ENCODE data around the gene GNRH2.

DNA sequence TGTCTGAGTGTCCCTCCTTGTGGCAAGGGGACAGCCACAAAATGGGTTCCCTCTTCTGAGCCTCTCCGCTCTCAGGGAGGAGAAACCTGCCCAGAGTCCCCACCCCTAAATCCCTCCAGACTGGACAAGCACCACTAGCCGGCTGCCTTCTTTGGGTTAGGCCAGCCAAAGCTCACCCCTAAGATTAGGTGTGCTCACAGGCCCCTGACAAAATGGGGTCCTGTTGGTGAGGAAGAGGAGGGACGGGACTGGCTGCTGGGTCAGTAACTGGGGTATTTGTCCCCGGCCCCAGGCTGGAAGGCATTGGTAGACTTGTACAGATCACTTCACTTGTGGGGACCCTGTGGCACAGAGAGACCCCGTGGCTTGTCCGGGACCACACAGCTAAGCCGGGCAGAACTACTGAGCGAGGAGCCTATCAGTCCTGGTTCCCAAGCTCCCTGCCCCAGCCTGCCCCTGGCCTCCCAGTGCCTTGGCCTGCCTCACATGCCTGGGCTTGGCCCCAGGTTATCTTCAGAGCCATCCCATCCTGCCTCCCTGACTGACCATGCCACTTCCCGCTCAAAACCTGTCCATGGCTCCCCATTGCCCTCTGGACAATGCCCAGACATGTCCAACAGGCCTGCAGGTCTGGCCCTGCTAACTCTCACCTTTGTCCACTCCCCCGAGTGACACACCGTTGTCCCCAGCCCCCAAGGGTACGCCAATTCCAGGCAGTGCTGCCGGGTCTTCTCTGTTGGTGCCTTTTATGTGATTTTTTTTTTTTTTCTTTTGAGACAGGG lies 51.6 kb downstream of the GNRH2 start:
- TF ChIP-seq, protein P1, sequence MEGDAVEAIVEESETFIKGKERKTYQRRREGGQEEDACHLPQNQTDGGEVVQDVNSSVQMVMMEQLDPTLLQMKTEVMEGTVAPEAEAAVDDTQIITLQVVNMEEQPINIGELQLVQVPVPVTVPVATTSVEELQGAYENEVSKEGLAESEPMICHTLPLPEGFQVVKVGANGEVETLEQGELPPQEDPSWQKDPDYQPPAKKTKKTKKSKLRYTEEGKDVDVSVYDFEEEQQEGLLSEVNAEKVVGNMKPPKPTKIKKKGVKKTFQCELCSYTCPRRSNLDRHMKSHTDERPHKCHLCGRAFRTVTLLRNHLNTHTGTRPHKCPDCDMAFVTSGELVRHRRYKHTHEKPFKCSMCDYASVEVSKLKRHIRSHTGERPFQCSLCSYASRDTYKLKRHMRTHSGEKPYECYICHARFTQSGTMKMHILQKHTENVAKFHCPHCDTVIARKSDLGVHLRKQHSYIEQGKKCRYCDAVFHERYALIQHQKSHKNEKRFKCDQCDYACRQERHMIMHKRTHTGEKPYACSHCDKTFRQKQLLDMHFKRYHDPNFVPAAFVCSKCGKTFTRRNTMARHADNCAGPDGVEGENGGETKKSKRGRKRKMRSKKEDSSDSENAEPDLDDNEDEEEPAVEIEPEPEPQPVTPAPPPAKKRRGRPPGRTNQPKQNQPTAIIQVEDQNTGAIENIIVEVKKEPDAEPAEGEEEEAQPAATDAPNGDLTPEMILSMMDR (IDR thresholded peaks at IDR 0.05): no peak
- TF ChIP-seq EP300 (IDR thresholded peaks at IDR 0.05): no peak
- no peak for TF ChIP-seq POLR2AphosphoS5 (IDR thresholded peaks at IDR 0.05)
